Fibroblast of gingiva (primary cell): Measurements from ENCODE around the gene MAN1A1.
A peak's percentile ranks its signal among the peaks of the same experiment; 100 is the strongest.

Experiments used
- DNase-seq: peaks from one replicate; pipeline ENCODE4 v3.0.0-alpha.2; 2011; ENCODE audit warnings: low read depth

MAN1A1 gene

GRCh38 chr6:119325559-119326265 lies 23.8 kb downstream of the MAN1A1 start:
- DNase-seq, result no peak

- no peak for DNase-seq
Observed at GRCh38 chr6:119324718-119325117, 24.8 kb downstream of the MAN1A1 start.

DNA sequence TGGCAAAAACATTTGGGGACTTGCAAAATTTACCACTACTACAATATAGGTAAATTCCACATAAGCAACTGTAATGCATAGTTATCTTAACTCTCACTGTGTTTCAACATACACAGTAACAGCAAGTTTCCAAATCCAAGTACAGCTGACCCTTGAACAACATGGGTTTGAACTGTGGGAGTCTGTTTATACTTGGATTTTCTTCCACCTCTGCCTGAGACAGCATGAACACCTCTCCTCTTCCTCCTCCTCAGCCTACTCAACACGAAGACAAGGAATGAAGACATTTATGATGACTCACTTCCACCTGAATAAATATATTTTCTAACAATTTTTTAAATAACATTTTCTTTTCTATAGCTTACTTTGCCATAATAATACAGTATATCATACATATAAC lies 25.6 kb downstream of the MAN1A1 start:
- no peak for DNase-seq

DNA sequence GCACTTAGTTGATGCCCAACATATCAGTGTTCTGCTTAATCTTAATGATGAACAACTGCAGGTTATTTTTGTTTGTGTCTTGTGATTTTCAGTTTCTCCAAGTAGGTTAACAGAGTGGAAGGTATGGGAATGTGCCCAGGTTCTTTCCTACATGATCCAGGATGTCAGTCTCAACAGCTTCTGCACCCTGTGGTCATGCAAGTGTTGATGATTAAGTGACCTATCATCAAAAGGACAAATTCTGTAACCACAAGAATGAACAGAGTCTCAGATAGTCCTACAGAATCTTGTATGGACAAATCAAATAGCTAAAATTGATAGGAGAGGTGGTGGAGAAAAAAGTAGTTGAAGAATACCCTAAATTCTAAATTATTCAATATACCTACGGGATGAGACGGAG lies 26.1 kb downstream of the MAN1A1 start:
- DNase-seq, result no peak

DNA sequence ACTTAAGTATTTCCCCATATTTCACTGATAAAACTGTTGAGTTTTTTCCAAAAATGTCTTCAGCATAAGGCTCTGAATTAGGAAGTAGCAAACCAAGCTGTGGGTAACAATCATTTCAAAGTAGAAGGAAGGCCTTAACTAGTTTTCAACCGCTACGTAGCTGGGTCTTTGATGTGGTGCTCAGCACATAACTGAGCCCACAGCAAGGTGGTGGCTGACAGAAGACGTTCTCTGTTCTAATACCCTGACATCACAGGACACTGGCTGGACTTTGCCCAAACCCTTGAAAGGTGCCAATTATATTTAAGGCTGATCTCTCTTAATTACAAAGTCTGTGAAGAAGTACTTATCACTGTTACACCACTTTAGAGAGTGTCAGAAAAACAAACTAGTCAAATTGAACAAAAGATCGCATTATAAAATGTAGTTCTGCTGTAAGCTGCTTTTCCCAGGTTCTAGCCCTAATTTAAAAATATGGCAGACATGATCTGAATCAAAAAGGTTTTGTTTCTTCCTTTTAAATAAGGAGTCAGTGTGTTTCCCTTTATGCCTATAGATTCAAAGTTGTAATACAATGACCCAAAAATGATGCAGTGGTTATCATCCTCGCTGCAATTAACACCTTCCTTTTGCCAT lies 26.7 kb downstream of the MAN1A1 start:
- DNase-seq, result no peak

DNA sequence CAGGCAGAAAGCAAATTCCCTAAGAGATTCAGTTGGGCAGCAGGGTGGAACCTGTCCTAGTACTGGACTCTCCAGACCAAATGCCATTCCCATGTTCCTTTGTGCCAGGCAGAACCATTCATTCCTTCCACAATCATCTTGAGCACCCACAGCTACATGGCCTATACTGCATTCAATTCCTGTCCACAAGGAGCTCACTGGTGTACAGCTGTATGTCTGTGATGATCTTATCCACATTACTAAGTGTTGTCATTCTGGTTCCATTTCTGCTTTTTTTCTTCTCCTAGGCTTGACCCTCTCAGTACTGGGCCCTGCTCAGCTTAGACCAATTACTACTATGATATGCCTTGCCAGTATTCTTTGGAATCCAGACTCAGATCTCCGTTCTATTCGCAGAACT lies 27.5 kb downstream of the MAN1A1 start:
- no peak for DNase-seq

GRCh38 chr6:119319694-119320093 lies 29.9 kb downstream of the MAN1A1 start:
- no peak for DNase-seq

DNA sequence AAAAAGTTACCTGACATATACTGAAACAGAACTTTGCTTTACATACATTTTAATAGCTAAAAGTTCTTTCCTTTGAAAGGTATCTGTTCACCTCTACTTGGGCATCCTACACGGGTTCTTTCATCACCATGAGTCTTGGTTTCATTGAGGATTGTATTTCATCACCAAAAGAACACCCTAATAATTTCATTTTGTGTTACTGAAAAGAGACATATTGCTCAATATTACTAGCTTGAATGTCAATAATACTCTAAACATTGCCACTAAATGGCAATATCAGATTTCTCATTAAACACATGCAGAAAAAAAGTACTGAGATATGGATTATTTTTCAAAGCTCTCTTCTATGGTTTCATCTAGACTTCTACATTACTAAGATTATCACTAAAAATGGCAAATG lies 30.8 kb downstream of the MAN1A1 start:
- peak; percentile 40 for DNase-seq

DNA sequence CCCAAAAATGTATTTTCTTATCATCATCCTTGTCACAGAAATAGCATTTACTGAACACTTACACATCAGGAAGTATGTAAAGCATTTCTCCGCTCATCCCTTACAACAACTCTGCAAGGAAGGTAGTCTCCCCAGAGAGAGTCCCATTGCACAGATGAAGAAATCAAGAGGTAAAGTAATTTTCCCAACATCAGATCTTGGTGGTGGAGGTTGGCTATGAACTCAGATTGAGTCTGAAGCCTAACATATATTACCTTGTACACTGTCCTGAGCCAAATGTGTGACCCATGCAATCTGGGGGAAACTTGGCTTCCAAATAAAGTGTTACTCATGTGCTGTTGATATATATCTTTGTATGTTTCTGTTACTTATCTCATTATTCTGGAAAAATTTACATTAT lies 31.4 kb downstream of the MAN1A1 start:
- DNase-seq, result no peak

GRCh38 chr6:119317007-119317406 lies 32.6 kb downstream of the MAN1A1 start:
- DNase-seq, result no peak

DNA sequence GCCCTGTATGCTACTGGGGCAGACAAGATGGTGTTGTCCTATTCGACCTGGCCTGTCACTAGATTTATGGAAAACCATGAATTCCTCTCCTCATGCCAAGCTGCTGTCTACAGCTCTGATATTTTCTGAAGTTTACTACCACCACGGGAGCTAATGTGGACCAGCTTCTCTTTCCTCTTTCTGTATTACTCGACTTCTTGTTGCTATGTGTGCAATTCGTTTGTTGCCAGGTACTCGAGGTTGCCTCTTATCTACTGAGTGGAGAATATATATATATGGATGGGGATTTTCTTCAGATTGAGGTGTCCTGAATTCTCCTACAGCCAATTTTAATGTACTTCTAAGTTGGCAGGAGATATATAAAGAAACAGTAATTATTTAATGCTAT lies 34.7 kb downstream of the MAN1A1 start:
- no peak for DNase-seq

DNA sequence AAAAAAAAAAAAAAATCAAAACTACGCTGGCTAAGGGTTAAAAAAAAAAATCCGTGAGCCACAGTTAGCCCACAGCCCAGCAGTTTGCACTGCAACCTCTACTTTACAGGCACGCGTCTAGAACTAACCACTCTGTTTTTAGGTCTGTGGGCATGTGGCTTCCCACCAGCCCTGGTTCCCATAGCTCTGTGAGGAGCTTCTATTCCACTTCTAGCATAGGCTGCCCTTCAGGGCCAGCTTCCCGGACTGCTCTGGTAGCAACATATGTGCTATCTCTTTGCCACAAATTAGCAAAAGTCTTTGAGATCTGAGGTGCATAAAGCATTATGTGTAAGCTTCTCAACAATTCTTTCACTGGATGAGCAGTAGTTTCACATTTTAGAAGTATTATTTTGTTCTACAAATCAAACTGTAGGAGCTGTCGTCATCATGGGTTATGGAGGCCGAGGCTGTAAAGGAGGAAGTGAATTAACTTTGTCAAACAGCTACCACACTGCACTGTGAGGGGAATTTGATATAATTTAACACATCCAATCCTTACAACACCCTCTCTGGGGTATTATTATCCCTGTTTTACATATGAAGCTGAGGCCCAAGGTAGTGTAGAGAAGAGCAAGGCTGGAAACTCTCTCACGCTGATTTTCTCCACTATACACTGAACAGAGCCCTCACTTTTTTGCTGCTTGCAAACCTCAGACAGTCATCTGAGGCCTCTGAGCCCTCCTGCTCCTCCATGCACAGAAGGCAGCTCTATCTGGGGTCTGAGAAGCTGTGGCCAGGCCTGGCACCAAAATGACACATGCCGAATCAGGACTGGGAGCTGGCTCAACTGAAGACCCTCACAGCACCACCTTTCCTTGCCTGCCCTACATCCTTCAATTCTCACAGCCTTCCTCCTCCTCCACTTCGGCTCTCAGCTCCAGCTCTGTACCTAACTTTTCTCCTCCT lies 35.4 kb downstream of the MAN1A1 start:
- DNase-seq, result no peak

DNA sequence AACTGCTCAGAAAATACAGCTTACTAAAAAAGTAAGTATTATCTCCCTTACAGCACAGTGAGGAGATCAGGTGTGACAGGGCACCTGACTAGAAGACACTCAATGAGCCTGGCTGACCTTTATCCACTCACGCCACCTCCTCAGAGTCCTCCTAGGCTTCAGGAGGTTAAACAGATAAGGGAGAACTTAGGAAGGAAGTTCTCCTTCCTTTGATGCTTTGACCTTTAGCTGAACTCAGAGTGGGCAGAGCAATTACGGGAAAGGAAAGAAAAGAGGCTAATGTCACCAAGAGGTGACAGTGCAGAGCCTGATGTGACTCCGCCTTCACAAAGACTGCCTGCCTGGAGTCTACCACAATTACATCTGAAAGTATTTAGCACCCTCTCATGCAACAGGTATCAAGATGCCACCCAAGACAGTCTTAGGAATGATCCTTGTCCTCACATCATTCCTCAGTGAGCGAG lies 36.7 kb downstream of the MAN1A1 start:
- DNase-seq, result no peak

GRCh38 chr6:119312441-119312840 lies 37.1 kb downstream of the MAN1A1 start:
- DNase-seq, result no peak

GRCh38 chr6:119311514-119312142 lies 37.9 kb downstream of the MAN1A1 start:
- DNase-seq, result no peak

DNA sequence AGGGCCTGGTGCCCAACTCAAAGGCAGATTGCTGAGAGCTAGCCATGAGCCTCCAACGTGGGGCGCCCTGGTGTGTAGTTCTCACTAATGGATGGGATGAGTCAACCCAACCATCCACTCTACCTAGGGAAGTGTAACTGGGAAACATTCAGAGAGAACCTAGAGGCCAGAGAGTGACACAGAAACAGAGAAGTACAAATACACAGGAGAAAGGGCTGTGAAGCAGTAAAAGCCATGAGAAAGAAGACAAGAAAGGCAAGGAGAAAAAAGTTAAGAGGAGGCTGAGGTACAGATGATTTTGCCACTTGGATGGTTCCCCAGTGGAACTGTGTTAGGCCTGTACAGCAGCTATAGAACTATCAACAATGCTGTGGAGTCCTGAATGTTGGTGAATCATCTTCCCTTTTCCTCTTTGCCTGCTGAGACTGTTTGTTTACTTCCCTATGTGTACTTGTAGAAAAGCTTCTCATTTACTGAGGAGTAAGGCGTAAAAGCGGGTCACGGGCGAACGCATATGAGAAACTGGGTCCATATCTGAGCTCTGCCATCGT lies 39.0 kb downstream of the MAN1A1 start:
- DNase-seq, result no peak

- peak; percentile 64 for DNase-seq
Observed at GRCh38 chr6:119308991-119309657, 40.4 kb downstream of the MAN1A1 start.

DNA sequence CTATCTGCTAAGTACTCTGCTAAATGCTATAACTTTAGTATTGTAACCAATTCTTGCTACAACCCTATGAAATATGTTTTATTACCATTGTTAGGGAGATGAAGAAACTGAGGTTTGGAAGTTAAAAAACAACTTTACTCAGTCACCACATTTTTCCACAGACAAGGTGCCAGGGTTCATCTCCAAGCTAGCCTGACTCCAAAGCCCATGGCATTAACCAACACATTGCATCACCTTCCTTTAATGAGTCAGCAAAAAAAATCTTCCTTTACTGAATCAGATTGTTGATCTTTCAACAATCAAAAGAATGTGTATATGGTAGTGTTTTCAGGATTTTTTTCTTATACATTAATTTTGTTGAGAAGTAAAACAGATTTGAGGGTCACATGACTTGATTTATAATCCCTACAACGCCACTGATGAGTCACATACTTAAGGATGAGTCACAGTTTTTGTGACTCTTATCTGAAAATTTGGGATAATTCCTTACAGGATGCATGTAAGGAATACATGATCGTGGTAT lies 41.5 kb downstream of the MAN1A1 start:
- peak; percentile 80 for DNase-seq

DNA sequence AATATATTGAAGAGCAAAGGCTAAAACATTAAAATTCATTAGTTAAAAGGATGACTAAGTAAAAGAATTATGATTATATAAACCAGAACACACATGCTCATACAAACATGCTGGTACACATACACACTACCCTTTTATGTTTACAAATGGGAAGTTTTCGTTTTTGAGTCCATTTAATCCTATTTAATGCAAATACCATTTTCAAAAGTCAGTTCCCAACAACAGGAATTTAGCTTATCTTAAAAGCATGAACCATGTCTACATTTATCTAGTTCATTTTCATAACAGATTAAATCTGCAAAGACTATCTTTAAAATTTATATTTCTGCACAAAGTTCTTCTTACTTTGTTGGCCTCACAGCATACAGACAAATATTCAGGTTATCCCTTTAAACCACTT lies 42.5 kb downstream of the MAN1A1 start:
- DNase-seq, result no peak

GRCh38 chr6:119306396-119306968 lies 43.1 kb downstream of the MAN1A1 start:
- DNase-seq, result no peak
